Liver (tissue), 3 donors: Measurements from ENCODE around the gene LDLRAD4.

Source experiments
- RAD21 ChIP-seq, 2 donors: IDR thresholded peaks; 2 replicates each; pipeline ENCODE4 v1.6.1; 2016; ENCODE audit warnings: antibody characterized with exemption in 2 of 2, mild to moderate bottlenecking in 2 of 2
- TF ChIP-seq, protein P1 (sequence below): fragments of 150-350 bp; IDR thresholded peaks from 2 replicates; pipeline ENCODE4 v1.5.1; 2017; ENCODE audit warnings: improper control_type of control experiment, low read depth, low read length; ENCODE audit not compliant: missing input control
- donor health status: healthy.
- donor health status: healthy.

DNA sequence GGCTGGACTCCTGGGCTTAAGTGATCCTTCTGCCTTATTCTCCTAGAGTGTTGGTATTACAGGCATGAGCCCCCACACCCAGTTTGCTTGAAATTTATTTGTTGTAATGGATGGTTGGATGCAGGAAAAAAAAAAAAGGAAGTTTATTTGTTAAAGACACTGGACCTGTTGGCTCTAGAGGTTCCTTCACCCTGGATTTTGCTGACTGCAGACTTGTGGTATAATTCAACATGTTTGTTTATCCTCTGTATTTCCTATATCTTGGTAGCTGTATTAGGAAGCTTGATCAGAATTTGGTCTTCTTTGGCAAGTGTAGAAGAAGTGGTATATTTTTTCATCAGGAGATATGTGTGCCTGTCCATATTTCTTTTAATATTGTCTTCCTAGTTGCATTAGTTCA is 138.7 kb downstream of the LDLRAD4 start:
- TF ChIP-seq, protein P1, sequence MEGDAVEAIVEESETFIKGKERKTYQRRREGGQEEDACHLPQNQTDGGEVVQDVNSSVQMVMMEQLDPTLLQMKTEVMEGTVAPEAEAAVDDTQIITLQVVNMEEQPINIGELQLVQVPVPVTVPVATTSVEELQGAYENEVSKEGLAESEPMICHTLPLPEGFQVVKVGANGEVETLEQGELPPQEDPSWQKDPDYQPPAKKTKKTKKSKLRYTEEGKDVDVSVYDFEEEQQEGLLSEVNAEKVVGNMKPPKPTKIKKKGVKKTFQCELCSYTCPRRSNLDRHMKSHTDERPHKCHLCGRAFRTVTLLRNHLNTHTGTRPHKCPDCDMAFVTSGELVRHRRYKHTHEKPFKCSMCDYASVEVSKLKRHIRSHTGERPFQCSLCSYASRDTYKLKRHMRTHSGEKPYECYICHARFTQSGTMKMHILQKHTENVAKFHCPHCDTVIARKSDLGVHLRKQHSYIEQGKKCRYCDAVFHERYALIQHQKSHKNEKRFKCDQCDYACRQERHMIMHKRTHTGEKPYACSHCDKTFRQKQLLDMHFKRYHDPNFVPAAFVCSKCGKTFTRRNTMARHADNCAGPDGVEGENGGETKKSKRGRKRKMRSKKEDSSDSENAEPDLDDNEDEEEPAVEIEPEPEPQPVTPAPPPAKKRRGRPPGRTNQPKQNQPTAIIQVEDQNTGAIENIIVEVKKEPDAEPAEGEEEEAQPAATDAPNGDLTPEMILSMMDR: no peak
- no peak for TF ChIP-seq RAD21 (IDR thresholded peaks at IDR 0.05)
